ENCODE measurements around the gene CDK6. TPM values are rescaled to one million over a fixed set of nuclear protein-coding genes. Genes with fewer than 3 reads are reported as not detected.
A peak's percentile ranks its signal among the peaks of the same experiment; 100 is the strongest.

The CDK6 gene
- total RNA-seq, 1 donor from 2014 or later = 6.0 TPM

DNA sequence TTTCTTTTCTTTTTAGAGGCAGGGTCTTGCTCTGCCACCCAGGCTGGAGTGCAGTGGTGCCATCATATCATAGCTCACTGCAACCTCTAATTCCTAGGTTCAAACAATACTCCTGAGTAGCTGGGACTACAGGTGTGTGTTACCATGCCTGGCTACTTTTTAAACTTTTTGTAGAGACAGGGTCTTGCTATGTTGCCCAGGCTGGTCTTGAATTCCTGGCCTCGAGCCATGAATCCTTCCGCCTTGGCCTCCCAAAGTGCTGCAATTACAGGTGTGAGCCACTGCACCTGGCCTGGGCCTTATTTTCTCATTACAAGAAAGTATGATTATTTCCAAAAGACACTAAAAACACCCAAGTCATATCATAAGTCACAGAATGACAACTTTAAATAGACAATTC is 106.6 kb downstream of the CDK6 start:
- peaks cover 11% of the 10 kb centered on the region for H3K36me3 Mint-ChIP-seq
- Histone ChIP-seq H4K20me1 (ENCODE audit: low read depth) (no peaks in the 10 kb centered on the region), H3K9ac (no peak overlapping the region), H3K79me2 (ENCODE audit: low read depth) (no peaks in the 10 kb centered on the region), H3K4me3 (no peak overlapping the region), H3K4me2 (no peak overlapping the region), H3K27ac (no peak overlapping the region), H3K4me1 (no peaks in the 10 kb centered on the region), H2AFZ (replicated peaks) (no peak overlapping the region), H3F3A (ENCODE audit: low read depth) (no peaks in the 10 kb centered on the region), H3K36me3 (no peaks in the 10 kb centered on the region), H3K9me3 (ENCODE audit: low read depth) (no peaks in the 10 kb centered on the region), H3K27me3 (no peaks in the 10 kb centered on the region)
- TF ChIP-seq EZH2 (IDR thresholded peaks at IDR 0.05) = no peak
- TF ChIP-seq EZH2phosphoT487 (IDR thresholded peaks at IDR 0.05) = no peak
- TF ChIP-seq, protein P1, sequence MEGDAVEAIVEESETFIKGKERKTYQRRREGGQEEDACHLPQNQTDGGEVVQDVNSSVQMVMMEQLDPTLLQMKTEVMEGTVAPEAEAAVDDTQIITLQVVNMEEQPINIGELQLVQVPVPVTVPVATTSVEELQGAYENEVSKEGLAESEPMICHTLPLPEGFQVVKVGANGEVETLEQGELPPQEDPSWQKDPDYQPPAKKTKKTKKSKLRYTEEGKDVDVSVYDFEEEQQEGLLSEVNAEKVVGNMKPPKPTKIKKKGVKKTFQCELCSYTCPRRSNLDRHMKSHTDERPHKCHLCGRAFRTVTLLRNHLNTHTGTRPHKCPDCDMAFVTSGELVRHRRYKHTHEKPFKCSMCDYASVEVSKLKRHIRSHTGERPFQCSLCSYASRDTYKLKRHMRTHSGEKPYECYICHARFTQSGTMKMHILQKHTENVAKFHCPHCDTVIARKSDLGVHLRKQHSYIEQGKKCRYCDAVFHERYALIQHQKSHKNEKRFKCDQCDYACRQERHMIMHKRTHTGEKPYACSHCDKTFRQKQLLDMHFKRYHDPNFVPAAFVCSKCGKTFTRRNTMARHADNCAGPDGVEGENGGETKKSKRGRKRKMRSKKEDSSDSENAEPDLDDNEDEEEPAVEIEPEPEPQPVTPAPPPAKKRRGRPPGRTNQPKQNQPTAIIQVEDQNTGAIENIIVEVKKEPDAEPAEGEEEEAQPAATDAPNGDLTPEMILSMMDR (IDR thresholded peaks at IDR 0.05) = no peak
- H3K9me3 Mint-ChIP-seq = no peaks in the 10 kb centered on the region
- H3K4me3 Mint-ChIP-seq = no peak overlapping the region
- no peak overlapping the region for H3K27ac Mint-ChIP-seq
- peaks cover 5% of the 10 kb centered on the region for H3K4me1 Mint-ChIP-seq
- no peaks in the 10 kb centered on the region for H3K27me3 Mint-ChIP-seq (ENCODE audit: insufficient read depth, low read depth)
- DNase-seq (ENCODE audit: low spot score) = no peak

DNA sequence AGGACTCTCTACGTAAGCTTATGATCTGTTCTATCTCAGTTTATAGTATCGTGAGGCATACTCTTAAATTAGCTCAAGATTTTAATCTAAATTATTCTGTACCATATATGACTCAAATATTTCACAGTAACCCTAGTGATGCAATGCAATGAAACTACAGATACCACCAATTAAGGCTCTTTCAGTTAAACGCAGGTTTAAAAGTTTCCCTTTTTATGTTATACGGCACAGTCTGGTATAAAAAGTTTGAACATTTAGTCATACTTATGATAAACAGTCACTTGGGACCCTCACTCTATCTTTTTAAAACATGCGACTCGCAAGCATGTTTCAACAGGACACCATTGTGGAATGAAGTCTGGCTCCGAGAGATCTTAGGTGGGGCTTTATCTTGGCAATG is 107.2 kb downstream of the CDK6 start:
- Mint-ChIP-seq H3K9me3 (no peaks in the 10 kb centered on the region), H3K36me3 (peaks cover 14% of the 10 kb centered on the region), H3K4me1 (peaks cover 9% of the 10 kb centered on the region), H3K27ac (no peak overlapping the region), H3K4me3 (no peak overlapping the region), H3K27me3 (ENCODE audit: insufficient read depth, low read depth) (no peaks in the 10 kb centered on the region)
- H3F3A ChIP-seq (ENCODE audit: low read depth) = peaks cover 5% of the 10 kb centered on the region
- DNase-seq (ENCODE audit: low spot score) = no peak
- no peak overlapping the region for H2AFZ ChIP-seq (replicated peaks)
- H3K4me3 ChIP-seq = no peak overlapping the region
- TF ChIP-seq, protein P1 (IDR thresholded peaks at IDR 0.05) = no peak
- no peak for TF ChIP-seq EZH2 (IDR thresholded peaks at IDR 0.05)
- TF ChIP-seq EZH2phosphoT487 (IDR thresholded peaks at IDR 0.05) = no peak
- peaks cover 5% of the 10 kb centered on the region for H3K4me1 ChIP-seq
- no peaks in the 10 kb centered on the region for H3K27me3 ChIP-seq
- H3K36me3 ChIP-seq = no peaks in the 10 kb centered on the region
- H3K79me2 ChIP-seq (ENCODE audit: low read depth) = no peaks in the 10 kb centered on the region
- H3K4me2 ChIP-seq = no peak overlapping the region
- no peaks in the 10 kb centered on the region for H4K20me1 ChIP-seq (ENCODE audit: low read depth)
- H3K9me3 ChIP-seq (ENCODE audit: low read depth) = no peaks in the 10 kb centered on the region
- H3K9ac ChIP-seq = no peak overlapping the region
- no peak overlapping the region for H3K27ac ChIP-seq

DNA sequence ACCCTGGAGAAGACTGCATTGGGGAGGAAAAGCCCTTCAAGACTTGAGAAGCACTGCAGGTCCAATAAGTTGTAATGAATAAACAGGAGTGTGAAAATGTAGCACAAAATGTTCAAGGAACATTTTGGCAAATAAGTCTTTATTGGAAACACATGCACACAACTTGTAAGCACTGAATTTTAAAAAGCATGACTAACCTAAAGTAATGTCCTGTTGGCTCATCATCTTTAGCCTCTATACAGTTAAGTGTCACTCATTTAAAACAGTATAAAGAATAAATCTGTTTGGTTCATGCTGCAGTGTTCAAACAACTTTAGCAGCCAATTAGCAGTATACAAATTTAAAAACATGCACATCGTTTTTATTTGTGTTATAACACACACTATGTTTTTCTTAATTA is 108.6 kb downstream of the CDK6 start:
- Histone ChIP-seq H3K4me2 (no peak overlapping the region), H3K4me1 (peaks cover 12% of the 10 kb centered on the region), H3K27ac (no peak overlapping the region), H3K9me3 (ENCODE audit: low read depth) (no peaks in the 10 kb centered on the region), H3K36me3 (no peaks in the 10 kb centered on the region), H2AFZ (replicated peaks) (no peak overlapping the region), H3K4me3 (no peak overlapping the region), H3K79me2 (ENCODE audit: low read depth) (no peaks in the 10 kb centered on the region), H3K9ac (no peak overlapping the region), H3K27me3 (no peaks in the 10 kb centered on the region), H4K20me1 (ENCODE audit: low read depth) (no peaks in the 10 kb centered on the region), H3F3A (ENCODE audit: low read depth) (peaks cover 7% of the 10 kb centered on the region)
- Mint-ChIP-seq H3K9me3 (no peaks in the 10 kb centered on the region), H3K4me1 (peaks cover 15% of the 10 kb centered on the region), H3K27ac (peak overlapping the region; percentile 69), H3K27me3 (ENCODE audit: insufficient read depth, low read depth) (no peaks in the 10 kb centered on the region), H3K4me3 (no peak overlapping the region), H3K36me3 (peaks cover 15% of the 10 kb centered on the region)
- no peak for TF ChIP-seq EZH2phosphoT487 (IDR thresholded peaks at IDR 0.05)
- TF ChIP-seq, protein P1 (IDR thresholded peaks at IDR 0.05) = no peak
- TF ChIP-seq EZH2 (IDR thresholded peaks at IDR 0.05) = no peak
- DNase-seq (ENCODE audit: low spot score) = no peak

Data from neural progenitor cell (in vitro differentiated cells).